HG02981 (cell line): Measurements from ENCODE around the gene MFAP3.
"Not testable (repeated sequence)": the region's sequence is repeated elsewhere in the genome, so short reads cannot be mapped to it uniquely, and the experiment has no call there.

Experiments used
- ATAC-seq: cut with Tn5 transposase; IDR thresholded peaks from one replicate; pipeline ENCODE4 v1.9.1; 2021; ENCODE audit warnings: mild to moderate bottlenecking, moderate library complexity; ENCODE audit not compliant: unreplicated experiment

The MFAP3 gene

GRCh38 chr5:154049636-154050035, 10.9 kb downstream of the MFAP3 start:
- ATAC-seq: no peak

- ATAC-seq: no peak
Measured at GRCh38 chr5:154053468-154053867, 14.7 kb downstream of the MFAP3 start.

- ATAC-seq: no peak
Measured at GRCh38 chr5:154055201-154055600, 16.4 kb downstream of the MFAP3 start.

- peak; percentile 63 for ATAC-seq
Measured at GRCh38 chr5:154058055-154059038, 19.6 kb downstream of the MFAP3 start.

- peak; percentile 45 for ATAC-seq
Measured at GRCh38 chr5:154059039-154059430, 20.3 kb downstream of the MFAP3 start.

GRCh38 chr5:154059583-154059982, 20.8 kb downstream of the MFAP3 start:
- ATAC-seq: no peak

- no peak for ATAC-seq
Measured at GRCh38 chr5:154060606-154061005, 21.8 kb downstream of the MFAP3 start.

- no peak for ATAC-seq
Measured at GRCh38 chr5:154063372-154063771, 24.6 kb downstream of the MFAP3 start.

- ATAC-seq: no peak
Measured at GRCh38 chr5:154065971-154066370, 27.2 kb downstream of the MFAP3 start.

- ATAC-seq: not testable (repeated sequence)
Measured at GRCh38 chr5:154069854-154070253, 31.1 kb downstream of the MFAP3 start.

GRCh38 chr5:154071799-154072413, 33.1 kb downstream of the MFAP3 start:
- ATAC-seq: peak; percentile 18

GRCh38 chr5:154072414-154073171, 33.8 kb downstream of the MFAP3 start:
- ATAC-seq: peak; percentile 91

GRCh38 chr5:154076240-154076922, 37.6 kb downstream of the MFAP3 start:
- no peak for ATAC-seq

- ATAC-seq: no peak
Measured at GRCh38 chr5:154077696-154078095, 38.9 kb downstream of the MFAP3 start.

GRCh38 chr5:154078272-154078671, 39.5 kb downstream of the MFAP3 start:
- ATAC-seq: no peak

GRCh38 chr5:154081246-154081645, 42.5 kb downstream of the MFAP3 start:
- ATAC-seq: no peak

GRCh38 chr5:154084062-154084639, 45.4 kb downstream of the MFAP3 start:
- ATAC-seq: no peak

- ATAC-seq: no peak
Measured at GRCh38 chr5:154086146-154086545, 47.4 kb downstream of the MFAP3 start.

- no peak for ATAC-seq
Measured at GRCh38 chr5:154086641-154087040, 47.9 kb downstream of the MFAP3 start.

- no peak for ATAC-seq
Measured at GRCh38 chr5:154087260-154087659, 48.5 kb downstream of the MFAP3 start.
